Gastroesophageal sphincter (tissue), 4 donors: ENCODE data around the gene CTNS. TPM values are rescaled to one million over a fixed set of nuclear protein-coding genes. Genes with fewer than 3 reads are reported as not detected.

ENCODE experiments used
- ATAC-seq: fragments of 150-250 bp; one replicate; pipeline ENCODE4 v1.9.1; 2016; ENCODE audit warnings: mild to moderate bottlenecking, moderate library complexity
- H3K27ac ChIP-seq, 4 donors: fragments of 200-600 bp; sonication (generic) in 3 of 4; 1 replicate in 3 of 4; 2 replicates in 1 of 4; pipeline ENCODE4 v1.5.1; 2016 to 2019
- H3K27me3 ChIP-seq: fragments of 200-600 bp; sonication (generic); one replicate; pipeline ENCODE4 v1.5.1; 2019
- H3K36me3 ChIP-seq, 2 donors: fragments of 200-600 bp; sonication (generic); one replicate each; pipeline ENCODE4 v1.5.1; 2019; ENCODE audit warnings: control low read depth in 1 of 2
- H3K4me1 ChIP-seq, 3 donors: fragments of 200-600 bp; sonication (generic); 1 replicate in 2 of 3; 2 replicates in 1 of 3; pipeline ENCODE4 v1.5.1; 2016 to 2019; ENCODE audit warnings: control low read depth in 2 of 3
- H3K4me3 ChIP-seq, 2 donors: fragments of 200-600 bp; sonication (generic); one replicate each; pipeline ENCODE4 v1.5.1; 2019; ENCODE audit warnings: mild to moderate bottlenecking in 1 of 2, moderate library complexity in 1 of 2
- H3K9me3 ChIP-seq, 3 donors: fragments of 200-600 bp; sonication (generic); one replicate each; pipeline ENCODE4 v1.5.1; 2017 to 2019; ENCODE audit warnings: control low read depth in 2 of 3
- EP300 ChIP-seq: sonication (generic); formaldehyde crosslinking; IDR thresholded peaks from one replicate; pipeline ENCODE4 v1.6.1; 2017; ENCODE audit warnings: antibody characterized with exemption, mild to moderate bottlenecking
- POLR2A ChIP-seq, 2 donors: fragments of 450-650 bp; IDR thresholded peaks; one replicate each; pipeline ENCODE4 v1.6.1; 2017; ENCODE audit warnings: antibody characterized with exemption in 2 of 2, mild to moderate bottlenecking in 2 of 2, moderate library complexity in 1 of 2
- POLR2AphosphoS5 ChIP-seq: sonication (generic); formaldehyde crosslinking; IDR thresholded peaks from one replicate; pipeline ENCODE4 v1.6.1; 2017; ENCODE audit warnings: antibody characterized with exemption
- WGBS, 2 donors: methylation state at CpG; one replicate each; pipeline ENCODE4 v1.1.5; 2018; ENCODE audit warnings: low coverage in 1 of 2; 5-methylcytosine and 5-hydroxymethylcytosine counted together
- total RNA-seq, 4 donors: library from RNA; depleted of rRNA; stranded (reverse); fragments of >200 nt; gene quantifications; one replicate each; pipeline ENCODE4 v1.1.0, GENCODE V29; 2016
- TF ChIP-seq, protein P1 (sequence below), 4 experiments: fragments of 200-600 bp in 2 of 4; fragments of 450-650 bp in 2 of 4; sonication (generic) in 1 of 4; IDR thresholded peaks; one replicate each; pipeline ENCODE4 v1.5.1; 2017 to 2019; ENCODE audit warnings: antibody characterized with exemption in 4 of 4, mild to moderate bottlenecking in 2 of 4, moderate library complexity in 2 of 4

The CTNS gene
- total RNA-seq, 4 donors from 2014 or later, result 14.8 to 20.5 (median 17.8) TPM

DNA sequence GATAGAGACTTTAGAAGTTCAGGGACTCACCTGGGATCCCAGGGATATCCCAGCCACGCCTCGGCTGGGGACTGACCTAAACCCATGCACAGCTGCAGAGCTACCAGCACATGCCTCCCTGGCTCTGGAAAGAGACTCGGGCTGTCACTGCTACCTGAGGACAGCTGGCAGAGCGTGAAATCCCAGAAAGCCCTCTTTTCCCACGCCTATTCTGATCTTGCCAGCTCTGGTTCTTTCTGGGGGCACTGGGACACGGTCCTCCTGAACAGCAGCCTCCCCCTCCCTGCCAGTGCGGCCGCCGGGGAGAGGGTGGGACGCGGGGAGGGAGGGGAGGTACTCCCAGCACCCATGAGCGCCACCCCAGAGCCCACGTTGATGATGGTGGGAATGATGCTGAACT lies 48.6 kb downstream of the CTNS start:
- no peak overlapping the region for H3K27ac ChIP-seq
- WGBS, 2 donors, result 20% methylated on average over 1 of the region's 13 CpGs; no CpG with 5 or more reads in 1 of the 2 donors
- peaks cover 67% of the 10 kb centered on the region for H3K27me3 ChIP-seq
- H3K36me3 ChIP-seq, result no peaks in the 10 kb centered on the region
- H3K9me3 ChIP-seq, result no peaks in the 10 kb centered on the region
- no peak for ATAC-seq
- no peak overlapping the region for H3K4me3 ChIP-seq
- TF ChIP-seq EP300 (no peak), POLR2A (IDR thresholded peaks at IDR 0.05) (no peak), POLR2AphosphoS5 (no peak)
- TF ChIP-seq, protein P1, sequence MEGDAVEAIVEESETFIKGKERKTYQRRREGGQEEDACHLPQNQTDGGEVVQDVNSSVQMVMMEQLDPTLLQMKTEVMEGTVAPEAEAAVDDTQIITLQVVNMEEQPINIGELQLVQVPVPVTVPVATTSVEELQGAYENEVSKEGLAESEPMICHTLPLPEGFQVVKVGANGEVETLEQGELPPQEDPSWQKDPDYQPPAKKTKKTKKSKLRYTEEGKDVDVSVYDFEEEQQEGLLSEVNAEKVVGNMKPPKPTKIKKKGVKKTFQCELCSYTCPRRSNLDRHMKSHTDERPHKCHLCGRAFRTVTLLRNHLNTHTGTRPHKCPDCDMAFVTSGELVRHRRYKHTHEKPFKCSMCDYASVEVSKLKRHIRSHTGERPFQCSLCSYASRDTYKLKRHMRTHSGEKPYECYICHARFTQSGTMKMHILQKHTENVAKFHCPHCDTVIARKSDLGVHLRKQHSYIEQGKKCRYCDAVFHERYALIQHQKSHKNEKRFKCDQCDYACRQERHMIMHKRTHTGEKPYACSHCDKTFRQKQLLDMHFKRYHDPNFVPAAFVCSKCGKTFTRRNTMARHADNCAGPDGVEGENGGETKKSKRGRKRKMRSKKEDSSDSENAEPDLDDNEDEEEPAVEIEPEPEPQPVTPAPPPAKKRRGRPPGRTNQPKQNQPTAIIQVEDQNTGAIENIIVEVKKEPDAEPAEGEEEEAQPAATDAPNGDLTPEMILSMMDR (IDR thresholded peaks at IDR 0.05), result no peak
- H3K4me1 ChIP-seq, result no peaks in the 10 kb centered on the region

DNA sequence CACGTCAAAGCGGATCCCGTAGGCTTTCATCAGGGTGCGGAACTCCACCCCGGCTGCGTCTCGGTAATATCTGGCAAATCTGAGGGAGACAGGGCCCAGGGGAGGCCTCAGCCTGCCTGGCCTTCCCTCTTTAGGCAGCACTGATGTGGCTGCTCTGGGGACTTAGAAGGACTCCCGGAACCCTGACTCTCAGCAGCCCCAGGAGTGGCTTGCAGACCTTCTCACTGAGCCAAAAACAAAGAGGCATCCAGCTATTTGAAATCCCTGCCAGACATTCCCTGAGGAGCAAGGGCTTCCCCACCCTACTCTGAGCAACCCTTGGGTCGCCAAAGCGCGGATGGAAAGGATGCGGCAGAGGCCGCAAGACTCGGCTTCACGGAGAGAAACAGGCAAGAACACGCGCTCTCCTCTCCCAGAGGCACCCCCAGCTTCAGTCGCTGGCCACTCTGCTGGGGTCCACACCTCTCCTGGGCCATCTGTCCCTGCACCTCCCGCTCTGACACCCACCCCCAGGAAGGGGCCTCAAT lies 51.5 kb downstream of the CTNS start:
- H3K27ac ChIP-seq, result no peak overlapping the region
- TF ChIP-seq EP300 (no peak), POLR2A (IDR thresholded peaks at IDR 0.05) (no peak), POLR2AphosphoS5 (no peak)
- TF ChIP-seq, protein P1 (IDR thresholded peaks at IDR 0.05), result no peak
- H3K27me3 ChIP-seq, result peaks cover 72% of the 10 kb centered on the region
- no peaks in the 10 kb centered on the region for H3K36me3 ChIP-seq
- no peaks in the 10 kb centered on the region for H3K9me3 ChIP-seq
- H3K4me3 ChIP-seq, result no peak overlapping the region
- WGBS, 2 donors, result 61% methylated on average over 4 of the region's 19 CpGs; no CpG with 5 or more reads in 1 of the 2 donors
- ATAC-seq, result no peak
- H3K4me1 ChIP-seq, result no peaks in the 10 kb centered on the region

GRCh38 chr17:3688852-3689261 lies 52.3 kb downstream of the CTNS start:
- Histone ChIP-seq H3K27me3 (peaks cover 72% of the 10 kb centered on the region), H3K4me3 (no peak overlapping the region), H3K4me1 (no peaks in the 10 kb centered on the region), H3K9me3 (no peaks in the 10 kb centered on the region), H3K27ac (no peak overlapping the region), H3K36me3 (no peaks in the 10 kb centered on the region)
- no peak for ATAC-seq
- TF ChIP-seq, protein P1 (IDR thresholded peaks at IDR 0.05), result no peak
- TF ChIP-seq POLR2A (IDR thresholded peaks at IDR 0.05) (no peak), EP300 (no peak), POLR2AphosphoS5 (no peak)
- WGBS, 2 donors, result 40% methylated on average over 1 of the region's 14 CpGs; no CpG with 5 or more reads in 1 of the 2 donors

GRCh38 chr17:3689262-3690093 lies 52.9 kb downstream of the CTNS start:
- peaks cover 72% of the 10 kb centered on the region for H3K27me3 ChIP-seq
- ATAC-seq, result no peak

More at GRCh38 chr17:3689262-3690093, 52.9 kb downstream of the CTNS start:
- H3K4me3 ChIP-seq, result no peak overlapping the region
- no peaks in the 10 kb centered on the region for H3K36me3 ChIP-seq
- H3K4me1 ChIP-seq, result peaks cover 0 to under 1% (median 0%) of the 10 kb centered on the region in 3 donors
- WGBS, 2 donors, result 39 to 87% methylated on average over 8 to 11 of the region's 44 CpGs
- H3K9me3 ChIP-seq, result no peaks in the 10 kb centered on the region
- H3K27ac ChIP-seq, result no peak overlapping the region
- TF ChIP-seq POLR2A (IDR thresholded peaks at IDR 0.05), result no peak
- TF ChIP-seq POLR2AphosphoS5, result no peak
- TF ChIP-seq, protein P1 (IDR thresholded peaks at IDR 0.05), result no peak
- no peak for TF ChIP-seq EP300
